HEK293 (cell line): ENCODE data around the gene NCKAP5.
A peak's percentile ranks its signal among the peaks of the same experiment; 100 is the strongest.

Experiments
- CTCF ChIA-PET: fragments of 350-600 bp; formaldehyde crosslinking; extraction: SDS; loops from one replicate; lab custom pipeline; 2021; ENCODE audit warnings: antibody characterized with exemption; lab: Yijun Ruan, JAX
- POLR2A ChIA-PET: fragments of 300-600 bp; formaldehyde crosslinking; extraction: SDS; loops from one replicate; lab custom pipeline; 2020; ENCODE audit warnings: antibody characterized with exemption, inconsistent platforms; lab: Yijun Ruan, JAX
- H3K27ac ChIP-seq: fragments of 200-500 bp; sonication (Bioruptor generic); 2 replicates; pipeline ENCODE4 v1.5.1; 2014; ENCODE audit warnings: low read depth, low read length, control low read depth, inconsistent platforms; ENCODE audit errors: extremely low read depth
- H3K36me3 ChIP-seq, 2 experiments: fragments of 200-500 bp in 1 of 2; sonication (Bioruptor generic) in 1 of 2; 1 replicate in 1 of 2; 2 replicates in 1 of 2; pipeline ENCODE4 v1.5.1; 2014 to 2017; ENCODE audit warnings: inconsistent platforms in 2 of 2, low read length in 2 of 2; ENCODE audit not compliant: control insufficient read depth in 2 of 2, insufficient read depth in 1 of 2
- H3K4me1 ChIP-seq: fragments of 200-500 bp; sonication (Bioruptor generic); 2 replicates; pipeline ENCODE4 v1.5.1; 2014; ENCODE audit warnings: mild to moderate bottlenecking, low read length, inconsistent platforms; ENCODE audit not compliant: control insufficient read depth, insufficient read depth
- H3K4me3 ChIP-seq: 2 replicates; pipeline ENCODE4 v1.5.1; 2011; ENCODE audit warnings: low read depth, mild to moderate bottlenecking, control low read depth, low read length, moderate library complexity
- H3K9me3 ChIP-seq: fragments of 200-500 bp; sonication (Bioruptor generic); 2 replicates; pipeline ENCODE4 v1.5.1; 2014; ENCODE audit warnings: low read depth, low read length, inconsistent platforms; ENCODE audit not compliant: control insufficient read depth, insufficient read depth
- PRDM6 ChIP-seq: fragments of 450-650 bp; formaldehyde crosslinking; IDR thresholded peaks from 2 replicates; pipeline ENCODE4 v1.5.1; 2017; ENCODE audit warnings: missing biosample characterization, missing genetic modification characterization
- ZBTB10 ChIP-seq: fragments of 450-650 bp; formaldehyde crosslinking; IDR thresholded peaks from 2 replicates; pipeline ENCODE4 v1.5.1; 2016; ENCODE audit warnings: missing biosample characterization, missing genetic modification characterization
- ZBTB17 ChIP-seq: fragments of 450-650 bp; formaldehyde crosslinking; IDR thresholded peaks from 2 replicates; pipeline ENCODE4 v1.5.1; 2016; ENCODE audit warnings: missing biosample characterization, missing genetic modification characterization
- ZBTB44 ChIP-seq: fragments of 450-650 bp; IDR thresholded peaks from 2 replicates; pipeline ENCODE4 v1.5.1; 2018; ENCODE audit warnings: missing biosample characterization, mild to moderate bottlenecking, missing genetic modification characterization
- ZNF138 ChIP-seq: fragments of 450-650 bp; formaldehyde crosslinking; IDR thresholded peaks from 2 replicates; pipeline ENCODE4 v1.5.1; 2016; ENCODE audit warnings: missing biosample characterization, missing genetic modification characterization, borderline replicate concordance
- ZNF140 ChIP-seq: fragments of 450-650 bp; formaldehyde crosslinking; IDR thresholded peaks from 2 replicates; pipeline ENCODE4 v1.5.1; 2016; ENCODE audit warnings: missing biosample characterization, missing genetic modification characterization
- ZNF169 ChIP-seq: fragments of 450-650 bp; formaldehyde crosslinking; IDR thresholded peaks from 2 replicates; pipeline ENCODE4 v1.5.1; 2016; ENCODE audit warnings: missing biosample characterization, missing genetic modification characterization
- ZNF2 ChIP-seq: fragments of 450-650 bp; formaldehyde crosslinking; IDR thresholded peaks from 2 replicates; pipeline ENCODE4 v1.5.1; 2016; ENCODE audit warnings: missing biosample characterization, missing genetic modification characterization
- ZNF211 ChIP-seq: fragments of 450-650 bp; formaldehyde crosslinking; IDR thresholded peaks from 2 replicates; pipeline ENCODE4 v1.5.1; 2016; ENCODE audit warnings: low read depth, missing biosample characterization, missing genetic modification characterization
- ZNF311 ChIP-seq: fragments of 450-650 bp; formaldehyde crosslinking; IDR thresholded peaks from 2 replicates; pipeline ENCODE4 v1.5.1; 2017; ENCODE audit warnings: missing biosample characterization, missing genetic modification characterization, borderline replicate concordance
- ZNF350 ChIP-seq: fragments of 450-650 bp; formaldehyde crosslinking; IDR thresholded peaks from 2 replicates; pipeline ENCODE4 v1.5.0; 2017; ENCODE audit warnings: missing biosample characterization, mild to moderate bottlenecking, missing genetic modification characterization
- ZNF621 ChIP-seq: fragments of 450-650 bp; formaldehyde crosslinking; IDR thresholded peaks from 2 replicates; pipeline ENCODE4 v1.5.1; 2017; ENCODE audit warnings: missing biosample characterization, missing genetic modification characterization
- ZNF670 ChIP-seq: fragments of 450-650 bp; formaldehyde crosslinking; IDR thresholded peaks from 2 replicates; pipeline ENCODE4 v1.5.1; 2016; ENCODE audit warnings: missing biosample characterization, missing genetic modification characterization, low read depth
- ZNF777 ChIP-seq: fragments of 450-650 bp; formaldehyde crosslinking; IDR thresholded peaks from 2 replicates; pipeline ENCODE4 v1.5.1; 2017; ENCODE audit warnings: missing biosample characterization, missing genetic modification characterization, borderline replicate concordance

NCKAP5 gene

GRCh38 chr2:132902626-132903025, 665.6 kb downstream of the NCKAP5 start:
- Histone ChIP-seq H3K4me3 (no peak overlapping the region), H3K4me1 (no peaks in the 10 kb centered on the region)
- ChIA-PET POLR2A (no interaction called here), CTCF (no interaction called here)
- no peak for TF ChIP-seq ZBTB10 (tag by site-specific recombination)
- TF ChIP-seq ZNF621: no peak
- TF ChIP-seq, all 188 proteins: peak for 0
- H3K27ac ChIP-seq: no peak overlapping the region
- H3K9me3 ChIP-seq: no peaks in the 10 kb centered on the region
- no peaks in the 10 kb centered on the region for H3K36me3 ChIP-seq

- TF ChIP-seq ZBTB44 (tag by site-specific recombination) (0 out of 2 replicates have a peak, but pooled peaks have one; percentile 24), ZNF311 (tag by site-specific recombination) (no peak), ZNF350 (no peak)
- Histone ChIP-seq H3K27ac (no peak overlapping the region), H3K36me3 (no peaks in the 10 kb centered on the region), H3K4me3 (no peak overlapping the region), H3K4me1 (no peaks in the 10 kb centered on the region), H3K9me3 (no peaks in the 10 kb centered on the region)
- ChIA-PET POLR2A (no interaction called here), CTCF (no interaction called here)
These were observed 666.6 kb downstream of the NCKAP5 start for GRCh38 chr2:132901661-132902060.

- POLR2A ChIA-PET: no interaction called here
- no peak for TF ChIP-seq ZNF670 (tag by site-specific recombination)
- TF ChIP-seq, all 188 proteins: peak for 0
- CTCF ChIA-PET: no interaction called here
- Histone ChIP-seq H3K27ac (no peak overlapping the region), H3K9me3 (no peaks in the 10 kb centered on the region), H3K36me3 (no peaks in the 10 kb centered on the region), H3K4me1 (no peaks in the 10 kb centered on the region), H3K4me3 (no peak overlapping the region)
These were observed 671.2 kb downstream of the NCKAP5 start for GRCh38 chr2:132897111-132897510.

GRCh38 chr2:132896073-132896472, 672.2 kb downstream of the NCKAP5 start:
- Histone ChIP-seq H3K4me3 (no peak overlapping the region), H3K36me3 (no peaks in the 10 kb centered on the region), H3K9me3 (no peaks in the 10 kb centered on the region), H3K27ac (no peak overlapping the region), H3K4me1 (0 out of 2 replicates have a peak, but pooled peaks cover 2% of the 10 kb centered on the region)
- no peak for TF ChIP-seq ZNF777 (tag by site-specific recombination)
- TF ChIP-seq PRDM6 (tag by site-specific recombination): no peak
- no peak for TF ChIP-seq ZNF138 (tag by site-specific recombination)
- TF ChIP-seq ZNF140 (tag by site-specific recombination): no peak
- TF ChIP-seq ZNF2 (tag by site-specific recombination): no peak
- no peak for TF ChIP-seq ZBTB17 (tag by site-specific recombination)
- no peak for TF ChIP-seq ZNF211
- TF ChIP-seq ZNF169: no peak
- ChIA-PET POLR2A (no interaction called here), CTCF (no interaction called here)
